Gastrocnemius medialis (tissue), 4 donors: ENCODE data around the gene DCAF6. TPM values are rescaled to one million over a fixed set of nuclear protein-coding genes. Genes with fewer than 3 reads are reported as not detected.
A peak's percentile ranks its signal among the peaks of the same experiment; 100 is the strongest.

ENCODE experiments used
- ATAC-seq, 2 donors: fragments of 150-250 bp; one replicate each; pipeline ENCODE4 v1.9.1; 2016
- DNase-seq, 2 donors: peaks; one replicate each; pipeline ENCODE4 v3.0.0-alpha.2; 2019
- H3K27ac ChIP-seq, 4 donors: fragments of 200-600 bp; sonication (generic); 1 replicate in 1 of 4; 2 replicates in 3 of 4; pipeline ENCODE4 v1.5.1; 2016 to 2018; ENCODE audit warnings: mild to moderate bottlenecking in 2 of 4, moderate library complexity in 1 of 4
- H3K27me3 ChIP-seq, 3 donors: fragments of 200-600 bp; sonication (generic) in 2 of 3; 1 replicate in 1 of 3; 2 replicates in 2 of 3; pipeline versions ENCODE4 v1.5.1 to v1.6.0; 2016 to 2019; ENCODE audit warnings: mild to moderate bottlenecking in 1 of 3, moderate library complexity in 1 of 3
- H3K36me3 ChIP-seq, 2 donors: fragments of 200-600 bp; sonication (generic) in 1 of 2; one replicate each; pipeline ENCODE4 v1.5.1; 2017 to 2018
- H3K4me1 ChIP-seq, 2 donors: fragments of 200-600 bp; sonication (generic) in 1 of 2; one replicate each; pipeline ENCODE4 v1.5.1; 2016 to 2017; ENCODE audit warnings: mild to moderate bottlenecking in 2 of 2
- H3K4me3 ChIP-seq, 4 donors: fragments of 200-600 bp; sonication (generic) in 3 of 4; 1 replicate in 1 of 4; 2 replicates in 3 of 4; pipeline ENCODE4 v1.5.1; 2016 to 2019; ENCODE audit warnings: mild to moderate bottlenecking in 2 of 4
- H3K9me3 ChIP-seq, 3 donors: fragments of 200-600 bp; sonication (generic) in 2 of 3; 1 replicate in 1 of 3; 2 replicates in 2 of 3; pipeline ENCODE4 v1.5.1; 2016 to 2019
- POLR2A ChIP-seq, 2 donors: fragments of 450-650 bp; IDR thresholded peaks; one replicate each; pipeline ENCODE4 v1.6.1; 2017; ENCODE audit warnings: antibody characterized with exemption in 2 of 2, mild to moderate bottlenecking in 2 of 2, moderate library complexity in 2 of 2
- in situ Hi-C, 4 donors: fragments of 200-750 bp; cut with MboI; loops; one replicate each; pipeline versions ENCODE4 v1.15.0 to v1.8.0; 2017; ENCODE audit warnings: low sequenced_read_pairs in 4 of 4
- intact Hi-C: fragments of 100-400 bp; cut with DNase I; formaldehyde crosslinking; loops from one replicate; pipeline ENCODE4 v1.15.1; 2023; ENCODE audit warnings: low total_unique reads
- total RNA-seq, 4 donors: library from RNA; depleted of rRNA; stranded (reverse); fragments of >200 nt; gene quantifications; one replicate each; pipeline versions ENCODE4 v1.1.0 to v1.2.3, GENCODE V29; 2016
- TF ChIP-seq, protein P1 (sequence below), 5 experiments: fragments of 450-650 bp in 3 of 5; fragments of 200-600 bp in 2 of 5; sonication (generic) in 2 of 5; IDR thresholded peaks in 4 of 5; conservative IDR thresholded peaks in 1 of 5; 1 replicate in 4 of 5; 2 replicates in 1 of 5; pipeline ENCODE4 v1.5.1; 2016 to 2019; ENCODE audit warnings: antibody characterized with exemption in 5 of 5, mild to moderate bottlenecking in 3 of 5, moderate library complexity in 3 of 5

DCAF6 gene
- total RNA-seq, 4 donors from 2014 or later, result 365 to 466 (median 389) TPM

DNA sequence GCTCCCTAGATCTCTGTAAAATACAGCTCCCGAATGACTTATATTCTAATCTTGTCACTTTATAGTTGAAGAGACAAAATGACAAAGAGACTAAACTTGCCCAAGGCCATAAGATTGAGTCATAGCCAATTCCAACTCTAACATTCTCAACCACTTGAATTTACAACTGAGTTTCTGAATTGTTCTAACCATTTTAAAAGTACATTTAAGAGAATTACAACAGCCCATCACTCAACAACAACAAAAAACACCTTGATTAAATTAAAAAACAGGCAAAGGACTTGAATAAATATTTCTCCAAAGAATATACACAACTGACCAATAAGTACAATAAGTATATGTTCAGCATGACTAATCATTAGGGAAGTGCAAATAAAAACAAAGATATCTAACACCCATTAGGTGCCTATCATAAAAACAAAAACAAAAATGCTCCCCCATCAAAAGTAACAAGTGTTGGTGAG lies 13.8 kb upstream of the DCAF6 start:
- H3K4me3 ChIP-seq, result peak overlapping the region in 1 of 4 donors; percentile 26

DNA sequence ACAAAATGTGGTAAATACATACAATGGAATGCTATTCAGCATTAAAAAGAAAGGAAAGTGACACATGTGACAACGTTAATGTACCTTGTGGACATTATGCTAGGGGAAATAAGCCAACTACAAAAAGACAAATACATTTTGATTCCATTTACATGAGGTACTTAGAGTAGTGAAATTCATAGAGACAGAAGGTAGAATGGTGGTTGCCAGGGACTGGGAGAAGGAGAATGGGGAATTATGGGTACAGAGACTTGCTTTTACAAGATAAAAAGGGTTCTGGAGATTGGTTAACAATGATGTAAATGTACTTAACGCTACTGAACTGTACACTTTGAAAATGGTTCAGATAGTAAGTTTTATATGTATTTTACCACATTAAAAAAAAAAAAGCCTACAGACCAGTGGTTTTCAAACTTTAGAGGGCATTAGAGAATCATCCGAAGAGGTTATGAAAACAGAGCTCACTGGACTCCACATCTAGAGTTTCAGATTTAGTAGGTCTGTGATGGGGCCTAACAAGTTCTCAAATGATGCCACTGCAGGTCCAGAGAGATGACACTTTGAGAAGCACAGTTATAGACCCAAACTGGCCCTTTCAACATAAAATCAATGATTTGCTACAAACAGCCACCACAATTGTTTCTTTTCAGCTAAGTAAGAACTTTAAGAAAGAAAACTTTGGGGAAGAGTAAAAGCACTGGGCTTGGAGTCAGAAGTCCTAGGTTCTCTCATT lies 13.0 kb upstream of the DCAF6 start:
- Histone ChIP-seq H3K9me3 (no peaks in the 10 kb centered on the region), H3K36me3 (peaks cover 0 to under 1% of the 10 kb centered on the region in 2 donors), H3K27me3 (no peaks in the 10 kb centered on the region), H3K4me1 (peaks cover 37 to 52% of the 10 kb centered on the region in 2 donors), H3K27ac (peak overlapping the region; percentile 72 to 85 (median 74)), H3K4me3 (no peak overlapping the region)
- DNase-seq (no peak), ATAC-seq (no peak)
- intact Hi-C loops, result loop anchor here (5.0 kb wide), 1 partner anchor 159 kb away; no protein-coding TSS in a partner anchor
- TF ChIP-seq POLR2A (IDR thresholded peaks at IDR 0.05), result no peak
- TF ChIP-seq, protein P1, sequence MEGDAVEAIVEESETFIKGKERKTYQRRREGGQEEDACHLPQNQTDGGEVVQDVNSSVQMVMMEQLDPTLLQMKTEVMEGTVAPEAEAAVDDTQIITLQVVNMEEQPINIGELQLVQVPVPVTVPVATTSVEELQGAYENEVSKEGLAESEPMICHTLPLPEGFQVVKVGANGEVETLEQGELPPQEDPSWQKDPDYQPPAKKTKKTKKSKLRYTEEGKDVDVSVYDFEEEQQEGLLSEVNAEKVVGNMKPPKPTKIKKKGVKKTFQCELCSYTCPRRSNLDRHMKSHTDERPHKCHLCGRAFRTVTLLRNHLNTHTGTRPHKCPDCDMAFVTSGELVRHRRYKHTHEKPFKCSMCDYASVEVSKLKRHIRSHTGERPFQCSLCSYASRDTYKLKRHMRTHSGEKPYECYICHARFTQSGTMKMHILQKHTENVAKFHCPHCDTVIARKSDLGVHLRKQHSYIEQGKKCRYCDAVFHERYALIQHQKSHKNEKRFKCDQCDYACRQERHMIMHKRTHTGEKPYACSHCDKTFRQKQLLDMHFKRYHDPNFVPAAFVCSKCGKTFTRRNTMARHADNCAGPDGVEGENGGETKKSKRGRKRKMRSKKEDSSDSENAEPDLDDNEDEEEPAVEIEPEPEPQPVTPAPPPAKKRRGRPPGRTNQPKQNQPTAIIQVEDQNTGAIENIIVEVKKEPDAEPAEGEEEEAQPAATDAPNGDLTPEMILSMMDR (IDR thresholded peaks at IDR 0.05 in 4 of 5, conservative IDR thresholded peaks at IDR 0.05 in 1 of 5), result no peak
- in situ Hi-C loops, result no loop called here

More for the DNA sequence above, 13.8 kb upstream of the DCAF6 start:
- TF ChIP-seq, protein P1 (IDR thresholded peaks at IDR 0.05 in 4 of 5, conservative IDR thresholded peaks at IDR 0.05 in 1 of 5), result no peak
- TF ChIP-seq POLR2A (IDR thresholded peaks at IDR 0.05), result no peak
- H3K9me3 ChIP-seq, result no peaks in the 10 kb centered on the region
- intact Hi-C loops, result loop anchor here (5.0 kb wide), 1 partner anchor 160 kb away; no protein-coding TSS in a partner anchor
- no peaks in the 10 kb centered on the region for H3K27me3 ChIP-seq
- in situ Hi-C loops, result no loop called here
- ATAC-seq, result peak in 1 of 2 donors; percentile 28
- H3K36me3 ChIP-seq, result peaks cover 0 to 9% of the 10 kb centered on the region in 2 donors
- H3K4me1 ChIP-seq, result peaks cover 29 to 45% of the 10 kb centered on the region in 2 donors
- H3K27ac ChIP-seq, result peak overlapping the region; percentile 72 to 85 (median 74)
- no peak for DNase-seq

DNA sequence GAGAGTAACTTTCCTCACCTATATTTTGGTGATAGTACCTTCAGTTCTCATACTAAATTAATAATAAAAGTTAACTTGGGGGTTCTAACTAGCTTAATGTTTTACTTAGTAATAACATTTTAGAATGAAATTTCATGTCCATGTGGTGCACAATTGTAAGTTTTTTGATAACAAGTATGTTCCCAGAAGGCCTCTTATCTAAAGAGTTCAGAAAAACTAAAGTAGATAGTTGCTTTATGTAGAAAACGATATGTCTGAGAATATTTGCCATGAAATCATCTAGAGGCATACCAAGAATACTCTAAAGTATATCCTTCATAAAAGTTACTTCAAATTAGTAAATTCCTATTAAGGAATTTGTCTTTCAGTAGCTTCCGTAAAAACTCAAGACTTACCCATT lies 12.4 kb upstream of the DCAF6 start:
- TF ChIP-seq, protein P1 (IDR thresholded peaks at IDR 0.05 in 4 of 5, conservative IDR thresholded peaks at IDR 0.05 in 1 of 5), result no peak
- no peak for TF ChIP-seq POLR2A (IDR thresholded peaks at IDR 0.05)
- DNase-seq (no peak), ATAC-seq (no peak)
- intact Hi-C loops, result loop anchor here (5.0 kb wide), 1 partner anchor 158 kb away; no protein-coding TSS in a partner anchor
- Histone ChIP-seq H3K4me1 (peaks cover 41 to 58% of the 10 kb centered on the region in 2 donors), H3K36me3 (no peaks in the 10 kb centered on the region), H3K9me3 (no peaks in the 10 kb centered on the region), H3K27me3 (no peaks in the 10 kb centered on the region), H3K4me3 (no peak overlapping the region), H3K27ac (peak overlapping the region; percentile 11 to 85 (median 74))
- in situ Hi-C loops, result no loop called here

DNA sequence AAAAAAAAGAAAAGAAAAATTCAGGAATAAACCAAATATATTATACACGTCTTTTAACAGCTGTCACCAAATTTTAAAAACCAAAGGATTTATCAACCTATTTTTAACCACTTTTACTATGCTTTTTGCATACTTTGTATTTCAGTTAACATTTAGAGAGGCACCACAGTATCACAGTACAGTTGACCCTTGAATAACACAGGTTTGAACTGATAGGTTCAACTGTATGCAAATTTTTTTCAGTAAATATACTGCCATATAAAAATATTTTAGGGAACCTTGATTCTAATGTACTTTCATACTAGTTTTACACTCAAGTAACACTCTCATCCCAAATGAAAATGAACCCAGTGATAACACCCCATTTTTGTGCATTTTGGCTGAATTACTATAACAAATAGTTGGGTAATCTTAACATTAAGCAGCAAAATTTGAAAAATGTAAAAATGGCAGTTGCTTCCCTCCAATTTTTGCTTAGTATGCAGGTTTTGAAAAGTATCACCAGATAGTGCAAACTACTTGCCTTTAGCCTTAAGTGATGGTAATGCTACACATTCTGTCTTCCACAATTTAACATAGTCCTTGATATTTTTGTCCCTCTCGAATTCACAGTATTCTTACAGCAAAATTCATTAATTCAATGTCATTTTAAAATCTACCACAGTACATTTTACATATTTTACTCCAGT lies 11.8 kb upstream of the DCAF6 start:
- Histone ChIP-seq H3K4me3 (no peak overlapping the region), H3K36me3 (no peaks in the 10 kb centered on the region), H3K27me3 (no peaks in the 10 kb centered on the region), H3K9me3 (no peaks in the 10 kb centered on the region), H3K4me1 (peaks cover 41 to 64% of the 10 kb centered on the region in 2 donors), H3K27ac (peak overlapping the region in 3 of 4 donors; percentile 11 to 85 (median 72))
- intact Hi-C loops (loop anchor here (5.0 kb wide), 1 partner anchor 158 kb away; no protein-coding TSS in a partner anchor), in situ Hi-C loops (loop anchor here in 2 of 4 donors (25.0 kb wide), 3 partner anchors 212 to 1563 kb away; partner anchors contain the start of genes ATP1B1 (in 1 of the 2), MPZL1 (in 1 of the 2) and SLC19A2 (in 1 of the 2))
- DNase-seq (no peak), ATAC-seq (no peak)
- TF ChIP-seq, protein P1 (IDR thresholded peaks at IDR 0.05 in 4 of 5, conservative IDR thresholded peaks at IDR 0.05 in 1 of 5), result no peak
- no peak for TF ChIP-seq POLR2A (IDR thresholded peaks at IDR 0.05)
